ENCODE measurements around the gene EPB41L1.

DNA sequence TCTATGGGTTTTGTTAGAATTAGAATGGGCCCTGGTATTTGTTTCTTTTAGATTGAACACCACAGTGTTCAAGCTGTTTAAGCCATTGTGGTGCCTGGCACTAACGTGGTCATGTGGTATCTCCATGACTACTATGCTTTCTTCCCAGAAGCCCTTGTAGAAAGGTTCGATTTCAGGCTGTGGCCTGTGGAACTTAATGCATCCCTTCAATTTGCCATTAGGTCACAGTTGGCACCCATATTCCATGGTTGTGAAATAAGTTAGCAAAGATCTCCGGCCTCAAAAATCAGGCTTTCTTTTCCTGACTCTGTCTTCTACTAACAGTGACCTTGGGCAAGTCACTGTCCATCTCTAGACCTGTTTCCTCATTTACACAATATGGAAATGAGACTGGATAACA is 50.5 kb downstream of the EPB41L1 start:
- TF ChIP-seq, protein P1, sequence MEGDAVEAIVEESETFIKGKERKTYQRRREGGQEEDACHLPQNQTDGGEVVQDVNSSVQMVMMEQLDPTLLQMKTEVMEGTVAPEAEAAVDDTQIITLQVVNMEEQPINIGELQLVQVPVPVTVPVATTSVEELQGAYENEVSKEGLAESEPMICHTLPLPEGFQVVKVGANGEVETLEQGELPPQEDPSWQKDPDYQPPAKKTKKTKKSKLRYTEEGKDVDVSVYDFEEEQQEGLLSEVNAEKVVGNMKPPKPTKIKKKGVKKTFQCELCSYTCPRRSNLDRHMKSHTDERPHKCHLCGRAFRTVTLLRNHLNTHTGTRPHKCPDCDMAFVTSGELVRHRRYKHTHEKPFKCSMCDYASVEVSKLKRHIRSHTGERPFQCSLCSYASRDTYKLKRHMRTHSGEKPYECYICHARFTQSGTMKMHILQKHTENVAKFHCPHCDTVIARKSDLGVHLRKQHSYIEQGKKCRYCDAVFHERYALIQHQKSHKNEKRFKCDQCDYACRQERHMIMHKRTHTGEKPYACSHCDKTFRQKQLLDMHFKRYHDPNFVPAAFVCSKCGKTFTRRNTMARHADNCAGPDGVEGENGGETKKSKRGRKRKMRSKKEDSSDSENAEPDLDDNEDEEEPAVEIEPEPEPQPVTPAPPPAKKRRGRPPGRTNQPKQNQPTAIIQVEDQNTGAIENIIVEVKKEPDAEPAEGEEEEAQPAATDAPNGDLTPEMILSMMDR (IDR thresholded peaks at IDR 0.05 in 8 of 11, conservative IDR thresholded peaks at IDR 0.05 in 3 of 11), result no peak
- TF ChIP-seq POLR2A (IDR thresholded peaks at IDR 0.05) (no peak), POLR2AphosphoS5 (IDR thresholded peaks at IDR 0.05) (no peak)

Data from spleen (tissue), 7 donors.